ENCODE measurements around the gene AUTS2.

AUTS2 gene

GRCh38 chr7:69908454-69908853 is 310.2 kb downstream of the AUTS2 start:
- DNase-seq, result no peak

GRCh38 chr7:69910150-69910549 is 311.9 kb downstream of the AUTS2 start:
- no peak for DNase-seq

- DNase-seq, result no peak
Observed at GRCh38 chr7:69911337-69911736, 313.1 kb downstream of the AUTS2 start.

- DNase-seq, result no peak
Observed at GRCh38 chr7:69912141-69912540, 313.9 kb downstream of the AUTS2 start.

GRCh38 chr7:69912846-69913245 is 314.6 kb downstream of the AUTS2 start:
- DNase-seq, result no peak

- no peak for DNase-seq
Observed at GRCh38 chr7:69919426-69920111, 321.3 kb downstream of the AUTS2 start.

GRCh38 chr7:69920797-69921196 is 322.5 kb downstream of the AUTS2 start:
- no peak for DNase-seq

- DNase-seq, result no peak
Observed at GRCh38 chr7:69922026-69922803, 323.9 kb downstream of the AUTS2 start.

GRCh38 chr7:69927461-69927860 is 329.2 kb downstream of the AUTS2 start:
- DNase-seq, result no peak

- DNase-seq, result no peak
Observed at GRCh38 chr7:69928621-69929020, 330.3 kb downstream of the AUTS2 start.

- DNase-seq, result no peak
Observed at GRCh38 chr7:69929622-69930021, 331.3 kb downstream of the AUTS2 start.

- peak; percentile 62 for DNase-seq
Observed at GRCh38 chr7:69932034-69932628, 333.9 kb downstream of the AUTS2 start.

- no peak for DNase-seq
Observed at GRCh38 chr7:69934144-69934903, 336.0 kb downstream of the AUTS2 start.

- DNase-seq, result no peak
Observed at GRCh38 chr7:69935107-69935506, 336.8 kb downstream of the AUTS2 start.

GRCh38 chr7:69937097-69937496 is 338.8 kb downstream of the AUTS2 start:
- no peak for DNase-seq

GRCh38 chr7:69939317-69939716 is 341.0 kb downstream of the AUTS2 start:
- DNase-seq, result no peak

- DNase-seq, result no peak
Observed at GRCh38 chr7:69941077-69941651, 342.9 kb downstream of the AUTS2 start.

GRCh38 chr7:69942573-69942972 is 344.3 kb downstream of the AUTS2 start:
- DNase-seq, result no peak

GRCh38 chr7:69946901-69947300 is 348.6 kb downstream of the AUTS2 start:
- no peak for DNase-seq

GRCh38 chr7:69947998-69948397 is 349.7 kb downstream of the AUTS2 start:
- DNase-seq, result no peak

GRCh38 chr7:69949122-69949521 is 350.8 kb downstream of the AUTS2 start:
- DNase-seq, result no peak

GRCh38 chr7:69951458-69951857 is 353.2 kb downstream of the AUTS2 start:
- no peak for DNase-seq

Data from right hindlimb (tissue), 1 donor.